Neural progenitor cell (in vitro differentiated cells): Measurements from ENCODE around the gene RNF121. TPM values are rescaled to one million over a fixed set of nuclear protein-coding genes. Genes with fewer than 3 reads are reported as not detected.

ENCODE experiments used
- DNase-seq: peaks from one replicate; pipeline ENCODE4 v3.0.0-alpha.2; 2016; ENCODE audit warnings: low spot score
- H2AFZ ChIP-seq: fragments of 200-600 bp; sonication (generic); replicated peaks from 2 replicates; pipeline ENCODE4 v1.6.1; 2016; ENCODE audit warnings: antibody characterized with exemption
- H3F3A ChIP-seq: fragments of 200-600 bp; sonication (generic); 2 replicates; pipeline ENCODE4 v1.6.1; 2016; ENCODE audit warnings: antibody characterized with exemption, low read depth
- H3K27ac ChIP-seq: fragments of 200-600 bp; sonication (generic); 2 replicates; pipeline ENCODE4 v1.5.1; 2016; ENCODE audit warnings: mild to moderate bottlenecking
- H3K27me3 ChIP-seq: fragments of 200-600 bp; sonication (generic); 2 replicates; pipeline ENCODE4 v1.6.1; 2016; ENCODE audit warnings: mild to moderate bottlenecking, moderate library complexity
- H3K36me3 ChIP-seq: fragments of 200-600 bp; sonication (generic); 2 replicates; pipeline ENCODE4 v1.5.1; 2016
- H3K4me1 ChIP-seq: fragments of 200-600 bp; sonication (generic); 2 replicates; pipeline ENCODE4 v1.6.1; 2016; ENCODE audit warnings: mixed run types
- H3K4me2 ChIP-seq: fragments of 200-600 bp; sonication (generic); 2 replicates; pipeline ENCODE4 v1.6.1; 2016
- H3K4me3 ChIP-seq: fragments of 200-600 bp; sonication (generic); 2 replicates; pipeline ENCODE4 v1.5.1; 2016
- H3K79me2 ChIP-seq: fragments of 200-600 bp; sonication (generic); 2 replicates; pipeline ENCODE4 v1.6.1; 2016; ENCODE audit warnings: low read depth
- H3K9ac ChIP-seq: fragments of 200-600 bp; sonication (generic); 2 replicates; pipeline ENCODE4 v1.6.1; 2016
- H3K9me3 ChIP-seq: fragments of 200-600 bp; sonication (generic); 2 replicates; pipeline ENCODE4 v1.5.1; 2016; ENCODE audit warnings: low read depth
- H4K20me1 ChIP-seq: fragments of 200-600 bp; sonication (generic); 2 replicates; pipeline ENCODE4 v1.6.1; 2016; ENCODE audit warnings: low read depth
- H3K27ac Mint-ChIP-seq: 3 replicates; pipeline ENCODE4 v1.8.0; 2021; ENCODE audit warnings: mixed read lengths
- H3K27me3 Mint-ChIP-seq: 2 replicates; pipeline ENCODE4 v1.8.0; 2022; ENCODE audit warnings: low read depth, mild to moderate bottlenecking, inconsistent platforms, moderate library complexity, mixed read lengths; ENCODE audit not compliant: insufficient read depth
- H3K36me3 Mint-ChIP-seq: 3 replicates; pipeline ENCODE4 v1.8.0; 2021; ENCODE audit warnings: mixed read lengths
- H3K4me1 Mint-ChIP-seq: 3 replicates; pipeline ENCODE4 v1.8.0; 2021; ENCODE audit warnings: mixed read lengths
- H3K4me3 Mint-ChIP-seq: 3 replicates; pipeline ENCODE4 v1.8.0; 2021; ENCODE audit warnings: mild to moderate bottlenecking, moderate library complexity, mixed read lengths
- H3K9me3 Mint-ChIP-seq: 3 replicates; pipeline ENCODE4 v1.8.0; 2020; ENCODE audit warnings: mixed read lengths
- CTCF ChIP-seq: fragments of 200-600 bp; sonication (generic); IDR thresholded peaks from 2 replicates; pipeline ENCODE4 v1.5.1; 2017; ENCODE audit warnings: antibody characterized with exemption, mild to moderate bottlenecking
- EZH2 ChIP-seq: fragments of 200-600 bp; sonication (generic); IDR thresholded peaks from 2 replicates; pipeline ENCODE4 v1.6.1; 2017; ENCODE audit warnings: antibody characterized with exemption, mild to moderate bottlenecking, moderate library complexity
- EZH2phosphoT487 ChIP-seq: fragments of 200-600 bp; sonication (generic); IDR thresholded peaks from 2 replicates; pipeline ENCODE4 v1.6.1; 2017; ENCODE audit warnings: antibody characterized with exemption
- total RNA-seq: library from RNA; depleted of rRNA; stranded (reverse); fragments of >200 nt; gene quantifications from 2 replicates; pipeline ENCODE4 v1.2.3, GENCODE V29; 2015; ENCODE audit warnings: low replicate concordance

RNF121 gene
- total RNA-seq, 1 donor from 2014 or later: 16.7 TPM

- Histone ChIP-seq H3K27ac (no peak overlapping the region), H3K9ac (no peak overlapping the region), H3K36me3 (no peaks in the 10 kb centered on the region), H3K79me2 (no peaks in the 10 kb centered on the region), H3F3A (peaks cover 3% of the 10 kb centered on the region), H4K20me1 (peaks cover 2% of the 10 kb centered on the region), H3K27me3 (no peaks in the 10 kb centered on the region), H3K4me2 (no peak overlapping the region), H3K4me1 (no peaks in the 10 kb centered on the region), H3K4me3 (no peak overlapping the region), H3K9me3 (no peaks in the 10 kb centered on the region), H2AFZ (no peak overlapping the region)
- no peak for DNase-seq
- no peak overlapping the region for H3K4me3 Mint-ChIP-seq
- no peaks in the 10 kb centered on the region for H3K9me3 Mint-ChIP-seq
- no peaks in the 10 kb centered on the region for H3K27me3 Mint-ChIP-seq
- TF ChIP-seq CTCF (no peak), EZH2phosphoT487 (no peak), EZH2 (no peak)
- no peak overlapping the region for H3K27ac Mint-ChIP-seq
- H3K36me3 Mint-ChIP-seq: peaks cover 6% of the 10 kb centered on the region
- peaks cover 2% of the 10 kb centered on the region for H3K4me1 Mint-ChIP-seq
Measured at GRCh38 chr11:71995726-71996291, 67.0 kb downstream of the RNF121 start.

- Histone ChIP-seq H3K36me3 (no peaks in the 10 kb centered on the region), H3K79me2 (no peaks in the 10 kb centered on the region), H2AFZ (no peak overlapping the region), H3K27ac (no peak overlapping the region), H3K9ac (no peak overlapping the region), H3F3A (peaks cover 3% of the 10 kb centered on the region), H3K4me2 (no peak overlapping the region), H3K4me3 (no peak overlapping the region), H3K27me3 (no peaks in the 10 kb centered on the region), H4K20me1 (peaks cover 2% of the 10 kb centered on the region), H3K4me1 (no peaks in the 10 kb centered on the region), H3K9me3 (no peaks in the 10 kb centered on the region)
- Mint-ChIP-seq H3K27me3 (no peaks in the 10 kb centered on the region), H3K36me3 (peaks cover 6% of the 10 kb centered on the region), H3K9me3 (no peaks in the 10 kb centered on the region), H3K27ac (no peak overlapping the region), H3K4me1 (peaks cover 2% of the 10 kb centered on the region), H3K4me3 (no peak overlapping the region)
- TF ChIP-seq EZH2 (no peak), EZH2phosphoT487 (no peak)
- no peak for DNase-seq
Measured at GRCh38 chr11:71996517-71996916, 67.7 kb downstream of the RNF121 start.

DNA sequence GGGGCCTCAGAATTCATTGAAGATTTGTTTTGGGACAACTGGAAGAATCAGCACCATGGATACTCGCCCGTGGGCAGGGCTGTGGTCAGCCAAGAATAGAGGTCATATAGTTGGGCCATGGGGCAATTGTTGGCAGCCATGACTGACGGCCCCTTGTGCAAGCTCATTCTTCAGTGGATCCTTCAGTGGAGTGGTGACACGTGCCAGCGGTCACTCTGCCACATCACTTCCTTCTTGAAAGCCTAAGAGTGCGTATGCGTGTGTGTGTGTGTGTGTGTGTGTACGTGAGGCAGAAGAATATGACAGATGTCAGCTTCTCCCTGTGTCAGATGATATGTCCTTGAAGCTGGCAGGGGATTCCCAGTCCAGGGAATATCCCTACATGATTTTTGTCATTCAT, 68.1 kb downstream of the RNF121 start:
- Histone ChIP-seq H3K27ac (no peak overlapping the region), H3K4me3 (no peak overlapping the region), H4K20me1 (peaks cover 2% of the 10 kb centered on the region), H3K4me1 (no peaks in the 10 kb centered on the region), H3K9me3 (no peaks in the 10 kb centered on the region), H3K36me3 (no peaks in the 10 kb centered on the region), H3F3A (peaks cover 4% of the 10 kb centered on the region), H2AFZ (no peak overlapping the region), H3K79me2 (no peaks in the 10 kb centered on the region), H3K27me3 (no peaks in the 10 kb centered on the region), H3K4me2 (no peak overlapping the region), H3K9ac (no peak overlapping the region)
- H3K9me3 Mint-ChIP-seq: no peaks in the 10 kb centered on the region
- no peak overlapping the region for H3K27ac Mint-ChIP-seq
- peaks cover 2% of the 10 kb centered on the region for H3K27me3 Mint-ChIP-seq
- H3K4me1 Mint-ChIP-seq: peaks cover 2% of the 10 kb centered on the region
- no peak overlapping the region for H3K4me3 Mint-ChIP-seq
- peaks cover 9% of the 10 kb centered on the region for H3K36me3 Mint-ChIP-seq
- TF ChIP-seq EZH2 (no peak), EZH2phosphoT487 (no peak), CTCF (no peak)
- DNase-seq: no peak

- Mint-ChIP-seq H3K4me3 (no peak overlapping the region), H3K9me3 (no peaks in the 10 kb centered on the region), H3K4me1 (peaks cover 2% of the 10 kb centered on the region), H3K36me3 (peaks cover 15% of the 10 kb centered on the region), H3K27me3 (peaks cover 5% of the 10 kb centered on the region), H3K27ac (no peak overlapping the region)
- H3K4me2 ChIP-seq: no peak overlapping the region
- H4K20me1 ChIP-seq: peaks cover 2% of the 10 kb centered on the region
- H3F3A ChIP-seq: peaks cover 7% of the 10 kb centered on the region
- H3K79me2 ChIP-seq: no peaks in the 10 kb centered on the region
- no peak overlapping the region for H3K4me3 ChIP-seq
- no peaks in the 10 kb centered on the region for H3K9me3 ChIP-seq
- no peak overlapping the region for H2AFZ ChIP-seq
- no peaks in the 10 kb centered on the region for H3K4me1 ChIP-seq
- TF ChIP-seq EZH2phosphoT487 (no peak), EZH2 (no peak), CTCF (no peak)
- no peak overlapping the region for H3K27ac ChIP-seq
- H3K9ac ChIP-seq: no peak overlapping the region
- H3K27me3 ChIP-seq: no peaks in the 10 kb centered on the region
- DNase-seq: no peak
- no peaks in the 10 kb centered on the region for H3K36me3 ChIP-seq
Measured at GRCh38 chr11:71997594-71997993, 68.7 kb downstream of the RNF121 start.
